Tibial artery (tissue), 4 donors: ENCODE results near the gene NFAT5.

Experiments
- DNase-seq, 2 donors: peaks; one replicate each; pipeline ENCODE4 v3.0.0-alpha.2; 2019
- H3K27ac ChIP-seq, 2 donors: fragments of 200-600 bp; sonication (generic) in 1 of 2; 1 replicate in 1 of 2; 2 replicates in 1 of 2; pipeline ENCODE4 v1.5.1; 2018 to 2019; ENCODE audit warnings: mild to moderate bottlenecking in 1 of 2
- H3K27me3 ChIP-seq, 2 donors: fragments of 200-600 bp; sonication (generic) in 1 of 2; one replicate each; pipeline versions ENCODE4 v1.5.1 to v1.6.0; 2016 to 2019
- H3K36me3 ChIP-seq, 3 donors: fragments of 200-600 bp; sonication (generic) in 2 of 3; one replicate each; pipeline ENCODE4 v1.5.1; 2016 to 2019; ENCODE audit warnings: mild to moderate bottlenecking in 2 of 3
- H3K4me1 ChIP-seq, 4 donors: fragments of 200-600 bp; sonication (generic) in 2 of 4; 1 replicate in 3 of 4; 2 replicates in 1 of 4; pipeline ENCODE4 v1.5.1; 2016 to 2019
- H3K4me3 ChIP-seq, 2 donors: fragments of 200-600 bp; sonication (generic) in 1 of 2; 1 replicate in 1 of 2; 2 replicates in 1 of 2; pipeline ENCODE4 v1.5.1; 2018 to 2019; ENCODE audit warnings: mild to moderate bottlenecking in 2 of 2
- H3K9me3 ChIP-seq, 3 donors: fragments of 200-600 bp; sonication (generic) in 1 of 3; one replicate each; pipeline ENCODE4 v1.5.1; 2016 to 2019
- intact Hi-C: fragments of 100-400 bp; cut with DNase I; formaldehyde crosslinking; loops from one replicate; pipeline ENCODE4 v1.15.0; 2023; ENCODE audit warnings: low total_unique reads
- TF ChIP-seq, protein P1 (sequence below), 2 experiments: fragments of 200-600 bp in 1 of 2; fragments of 450-650 bp in 1 of 2; IDR thresholded peaks; one replicate each; pipeline ENCODE4 v1.5.1; 2017 to 2019; ENCODE audit warnings: antibody characterized with exemption in 2 of 2, mild to moderate bottlenecking in 1 of 2, moderate library complexity in 1 of 2

NFAT5 gene

DNA sequence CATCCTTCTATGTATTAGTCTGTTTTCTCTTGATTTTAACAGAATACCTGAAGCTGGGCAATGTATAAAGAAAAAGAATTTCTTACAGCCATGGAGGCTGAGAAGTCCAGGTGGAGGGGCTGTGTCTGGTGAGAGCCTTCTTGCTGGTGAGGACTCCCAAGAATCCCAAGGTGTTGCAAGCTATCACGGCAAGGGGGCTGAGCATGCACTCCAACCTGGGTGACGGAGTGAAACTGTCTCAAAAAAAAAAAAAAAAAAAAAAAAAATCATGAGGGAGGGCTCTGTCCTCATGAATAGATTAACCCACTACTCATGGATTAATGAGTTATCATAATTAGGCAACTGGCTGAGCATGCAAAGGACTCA, 141.2 kb downstream of the NFAT5 start:
- DNase-seq = peak in 1 of 2 donors; percentile 21
- Histone ChIP-seq H3K36me3 (peaks cover under 1 to 23% (median 21%) of the 10 kb centered on the region in 3 donors), H3K27ac (no peak overlapping the region)

DNA sequence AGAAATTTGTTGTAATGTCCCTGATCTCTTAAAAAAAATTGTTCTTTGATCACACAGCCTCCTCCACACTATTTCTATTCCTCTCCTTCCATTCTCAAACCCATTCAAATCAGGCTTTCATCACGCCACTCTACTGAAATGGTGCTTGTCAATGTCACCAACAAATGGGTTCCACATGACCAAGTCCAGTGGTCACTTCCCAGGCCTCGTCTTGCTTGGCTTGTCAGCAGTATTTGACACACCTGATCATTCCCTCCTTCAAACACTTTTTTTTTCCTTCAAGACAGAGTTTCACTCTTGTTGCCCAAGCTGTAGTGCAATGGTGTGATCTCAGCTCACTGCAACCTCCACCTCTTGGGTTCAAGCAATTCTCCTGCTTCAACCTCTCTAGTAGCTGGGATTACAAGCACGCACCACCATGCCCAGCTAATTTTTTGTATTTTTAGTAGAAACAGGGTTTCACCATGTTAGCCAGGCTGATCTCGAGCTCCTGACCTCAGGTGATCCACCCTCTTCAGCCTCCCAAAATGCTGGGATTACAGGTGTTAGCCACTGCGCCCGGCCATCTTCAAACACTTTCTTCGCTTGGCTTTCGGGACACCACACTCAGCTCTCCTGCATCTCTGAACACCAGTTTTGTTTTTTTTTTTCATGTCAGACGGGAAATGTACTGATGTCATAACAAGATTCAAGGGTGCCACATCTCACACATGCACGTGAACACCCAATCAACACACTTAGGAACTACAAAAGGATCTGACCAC, 142.3 kb downstream of the NFAT5 start:
- DNase-seq = peak in 1 of 2 donors; percentile 24
- no peaks in the 10 kb centered on the region for H3K9me3 ChIP-seq
- peaks cover 12 to 33% (median 33%) of the 10 kb centered on the region in 3 donors for H3K36me3 ChIP-seq
- peaks cover 0 to 19% (median 3%) of the 10 kb centered on the region in 4 donors for H3K4me1 ChIP-seq
- H3K27me3 ChIP-seq = no peaks in the 10 kb centered on the region
- no peak overlapping the region for H3K4me3 ChIP-seq
- TF ChIP-seq, protein P1, sequence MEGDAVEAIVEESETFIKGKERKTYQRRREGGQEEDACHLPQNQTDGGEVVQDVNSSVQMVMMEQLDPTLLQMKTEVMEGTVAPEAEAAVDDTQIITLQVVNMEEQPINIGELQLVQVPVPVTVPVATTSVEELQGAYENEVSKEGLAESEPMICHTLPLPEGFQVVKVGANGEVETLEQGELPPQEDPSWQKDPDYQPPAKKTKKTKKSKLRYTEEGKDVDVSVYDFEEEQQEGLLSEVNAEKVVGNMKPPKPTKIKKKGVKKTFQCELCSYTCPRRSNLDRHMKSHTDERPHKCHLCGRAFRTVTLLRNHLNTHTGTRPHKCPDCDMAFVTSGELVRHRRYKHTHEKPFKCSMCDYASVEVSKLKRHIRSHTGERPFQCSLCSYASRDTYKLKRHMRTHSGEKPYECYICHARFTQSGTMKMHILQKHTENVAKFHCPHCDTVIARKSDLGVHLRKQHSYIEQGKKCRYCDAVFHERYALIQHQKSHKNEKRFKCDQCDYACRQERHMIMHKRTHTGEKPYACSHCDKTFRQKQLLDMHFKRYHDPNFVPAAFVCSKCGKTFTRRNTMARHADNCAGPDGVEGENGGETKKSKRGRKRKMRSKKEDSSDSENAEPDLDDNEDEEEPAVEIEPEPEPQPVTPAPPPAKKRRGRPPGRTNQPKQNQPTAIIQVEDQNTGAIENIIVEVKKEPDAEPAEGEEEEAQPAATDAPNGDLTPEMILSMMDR (IDR thresholded peaks at IDR 0.05) = no peak
- intact Hi-C loops = loop anchor here (2.0 kb wide), 1 partner anchor 49 kb away; no protein-coding TSS in a partner anchor
- no peak overlapping the region for H3K27ac ChIP-seq

More for the DNA sequence above, 141.2 kb downstream of the NFAT5 start:
- no peaks in the 10 kb centered on the region for H3K27me3 ChIP-seq
- TF ChIP-seq, protein P1 (IDR thresholded peaks at IDR 0.05) = no peak
- no peak overlapping the region for H3K4me3 ChIP-seq
- H3K4me1 ChIP-seq = peaks cover 0 to 13% (median 3%) of the 10 kb centered on the region in 4 donors
- H3K9me3 ChIP-seq = no peaks in the 10 kb centered on the region
- intact Hi-C loops = no loop called here

DNA sequence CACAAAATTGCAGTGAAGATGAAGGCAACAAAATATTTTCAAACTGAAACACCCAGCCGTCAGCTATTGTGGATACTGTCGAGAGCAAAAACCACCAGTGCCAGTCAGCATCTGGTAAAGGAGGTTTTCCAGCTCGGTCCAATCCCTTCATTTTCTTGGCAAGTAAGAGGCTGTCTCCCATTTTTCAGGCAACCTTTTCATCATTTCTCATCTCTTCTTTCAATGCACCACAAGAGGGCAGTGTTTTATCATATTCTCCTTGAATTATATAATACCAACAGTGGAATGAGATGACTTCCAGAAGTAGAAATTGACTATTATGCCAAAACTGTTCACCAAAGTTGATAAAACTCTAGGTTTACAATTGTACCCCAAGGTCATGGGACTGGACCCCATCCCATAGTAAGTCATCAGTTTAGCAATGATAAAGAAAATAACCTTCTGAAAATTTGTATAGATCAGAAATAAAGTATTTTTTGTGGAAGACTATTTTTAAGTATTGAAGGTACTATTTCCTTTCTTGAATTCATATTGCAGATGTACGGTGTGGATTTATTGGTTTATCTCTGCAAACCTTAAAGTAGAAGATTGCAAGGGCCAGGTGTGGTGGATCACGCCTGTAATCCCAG, 143.8 kb downstream of the NFAT5 start:
- H3K4me3 ChIP-seq = no peak overlapping the region
- peak overlapping the region; percentile 21 to 31 for H3K27ac ChIP-seq
- peaks cover 0 to 19% (median 3%) of the 10 kb centered on the region in 4 donors for H3K4me1 ChIP-seq
- H3K9me3 ChIP-seq = no peaks in the 10 kb centered on the region
- DNase-seq = peak in 1 of 2 donors; percentile 42
- no peaks in the 10 kb centered on the region for H3K27me3 ChIP-seq
- TF ChIP-seq, protein P1 (IDR thresholded peaks at IDR 0.05) = peak; percentile 56 to 80
- peaks cover 14 to 48% (median 46%) of the 10 kb centered on the region in 3 donors for H3K36me3 ChIP-seq
- intact Hi-C loops = loop anchor here (2.0 kb wide), 1 partner anchor 47 kb away; no protein-coding TSS in a partner anchor

DNA sequence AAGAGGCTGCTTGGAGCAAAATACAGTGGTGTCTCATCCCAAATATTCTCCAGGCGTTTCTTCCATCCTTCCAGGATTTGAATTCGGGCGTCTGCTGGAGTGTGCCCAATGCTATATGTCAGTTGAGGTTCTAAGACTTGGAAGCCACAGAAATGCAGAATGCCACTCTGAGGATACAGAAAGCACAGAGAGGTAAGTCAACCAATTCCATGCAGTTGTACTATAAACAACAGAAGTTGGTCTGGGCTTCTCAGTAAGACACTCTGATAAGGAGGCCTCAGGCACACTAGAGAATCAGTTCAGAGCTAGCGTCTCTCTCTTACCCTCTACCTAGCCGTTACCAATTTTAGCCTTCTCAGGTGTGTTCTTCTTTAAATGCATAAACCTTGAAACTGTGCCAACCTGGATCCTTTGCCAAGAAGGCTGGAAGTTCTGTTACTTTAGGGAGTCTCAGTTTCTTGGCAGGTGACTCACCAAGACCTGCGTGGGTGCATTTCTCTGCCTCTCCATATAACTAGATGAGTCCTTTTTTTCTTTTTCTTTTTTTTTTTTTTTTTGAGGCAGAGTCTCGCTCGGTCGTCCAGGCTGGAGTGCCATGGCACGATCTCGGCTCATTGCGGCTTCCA, 145.5 kb downstream of the NFAT5 start:
- TF ChIP-seq, protein P1 (IDR thresholded peaks at IDR 0.05) = no peak
- peaks cover 14 to 64% (median 55%) of the 10 kb centered on the region in 3 donors for H3K36me3 ChIP-seq
- no peaks in the 10 kb centered on the region for H3K9me3 ChIP-seq
- peak overlapping the region in 1 of 2 donors; percentile 31 for H3K27ac ChIP-seq
- intact Hi-C loops = no loop called here
- peaks cover 0 to 19% (median 3%) of the 10 kb centered on the region in 4 donors for H3K4me1 ChIP-seq
- no peaks in the 10 kb centered on the region for H3K27me3 ChIP-seq
- DNase-seq = peak in 1 of 2 donors; percentile 60
- H3K4me3 ChIP-seq = no peak overlapping the region

DNA sequence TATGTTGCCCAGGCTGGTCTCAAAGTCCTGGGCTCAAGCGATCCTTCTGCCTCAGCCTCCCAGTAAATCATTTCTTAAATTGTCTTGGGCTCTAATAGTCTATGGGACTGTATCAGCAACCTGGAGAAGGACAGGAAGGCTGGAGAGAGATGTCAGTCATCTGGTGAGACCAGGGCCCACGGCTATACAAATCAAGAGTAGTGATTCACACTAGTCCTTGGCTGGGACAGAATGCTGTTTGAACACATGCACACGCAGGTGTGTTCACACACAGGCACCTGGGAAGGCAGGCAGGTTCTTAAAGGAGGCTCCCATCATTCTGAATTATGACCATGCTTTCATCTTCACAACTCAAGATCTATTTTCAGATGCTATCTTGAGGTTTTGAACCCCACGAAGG, 146.5 kb downstream of the NFAT5 start:
- peak in 1 of 2 donors; percentile 48 for DNase-seq
- no peaks in the 10 kb centered on the region for H3K9me3 ChIP-seq
- H3K4me3 ChIP-seq = no peak overlapping the region
- H3K27me3 ChIP-seq = no peaks in the 10 kb centered on the region
- TF ChIP-seq, protein P1 (IDR thresholded peaks at IDR 0.05) = no peak
- intact Hi-C loops = no loop called here
- H3K27ac ChIP-seq = peak overlapping the region in 1 of 2 donors; percentile 31
- H3K4me1 ChIP-seq = peaks cover 0 to 19% (median 3%) of the 10 kb centered on the region in 4 donors
- H3K36me3 ChIP-seq = peaks cover 23 to 74% (median 62%) of the 10 kb centered on the region in 3 donors
